SK-N-SH (cell line): ENCODE measurements around the gene COL15A1. TPM values are rescaled to one million over a fixed set of nuclear protein-coding genes. Genes with fewer than 3 reads are reported as not detected.

Experiments used
- CTCF ChIA-PET: fragments of 300-600, 350-600 bp; formaldehyde crosslinking; extraction: SDS; loops from one replicate; lab custom pipeline; 2021; lab: Yijun Ruan, JAX
- POLR2A ChIA-PET: fragments of 350-600 bp; sonication (Branson Sonifier 250); formaldehyde crosslinking; extraction: SDS; loops from one replicate; lab custom pipeline; 2020; ENCODE audit warnings: antibody characterized with exemption, inconsistent platforms; lab: Yijun Ruan, JAX
- DNase-seq: peaks from one replicate; pipeline ENCODE4 v3.0.0; 2012
- H2AFZ ChIP-seq: fragments of 200-600 bp; sonication (generic); 2 replicates; pipeline ENCODE4 v1.8.1; 2016; ENCODE audit warnings: antibody characterized with exemption, mild to moderate bottlenecking, low read depth
- H3F3A ChIP-seq: fragments of 200-600 bp; sonication (generic); replicated peaks from 2 replicates; pipeline ENCODE3; 2016; ENCODE audit warnings: antibody characterized with exemption, mild to moderate bottlenecking; ENCODE audit not compliant: insufficient read depth
- H3K27ac ChIP-seq, 2 experiments: fragments of 200-500 bp in 1 of 2; fragments of 200-600 bp in 1 of 2; sonication (Bioruptor generic) in 1 of 2; sonication (generic), shearing (Covaris generic) in 1 of 2; 2 replicates each; pipeline versions ENCODE4 v1.5.1 to v1.6.1; 2014 to 2016; ENCODE audit warnings: low read depth in 2 of 2, inconsistent platforms in 1 of 2, low read length in 1 of 2, mild to moderate bottlenecking in 1 of 2, mixed read lengths in 1 of 2
- H3K27me3 ChIP-seq: fragments of 200-600 bp; sonication (generic), shearing (Covaris generic); 2 replicates; pipeline ENCODE4 v1.6.1; 2016; ENCODE audit warnings: mixed run types; ENCODE audit not compliant: insufficient read depth
- H3K36me3 ChIP-seq, 2 experiments: fragments of 200-500 bp in 1 of 2; fragments of 200-600 bp in 1 of 2; sonication (Bioruptor generic) in 1 of 2; sonication (generic) in 1 of 2; replicated peaks in 1 of 2; 2 replicates each; pipeline versions ENCODE3 to v1.5.1; 2014 to 2016; ENCODE audit warnings: low read length in 1 of 2, mild to moderate bottlenecking in 1 of 2; ENCODE audit not compliant: insufficient read depth in 2 of 2, control insufficient read depth in 1 of 2
- H3K4me1 ChIP-seq, 2 experiments: fragments of 200-500 bp in 1 of 2; fragments of 200-600 bp in 1 of 2; sonication (Bioruptor generic) in 1 of 2; sonication (generic), shearing (Covaris generic) in 1 of 2; 2 replicates each; pipeline versions ENCODE4 v1.5.1 to v1.6.1; 2014 to 2016; ENCODE audit warnings: low read depth in 1 of 2, low read length in 1 of 2, mixed run types in 1 of 2; ENCODE audit not compliant: insufficient read depth in 2 of 2, control insufficient read depth in 1 of 2
- H3K4me2 ChIP-seq: fragments of 200-600 bp; sonication (generic), shearing (Covaris generic); 2 replicates; pipeline ENCODE4 v1.6.1; 2017; ENCODE audit warnings: mixed run types
- H3K4me3 ChIP-seq, 2 experiments: fragments of 200-500 bp in 1 of 2; fragments of 200-600 bp in 1 of 2; sonication (Bioruptor generic) in 1 of 2; sonication (generic), shearing (Covaris generic) in 1 of 2; 2 replicates each; pipeline versions ENCODE4 v1.5.1 to v1.8.1; 2014 to 2016; ENCODE audit warnings: low read depth in 2 of 2, inconsistent platforms in 1 of 2, low read length in 1 of 2, mild to moderate bottlenecking in 1 of 2, mixed read lengths in 1 of 2, moderate library complexity in 1 of 2
- H3K79me2 ChIP-seq: fragments of 200-600 bp; sonication (generic); 2 replicates; pipeline ENCODE4 v1.8.1; 2017; ENCODE audit warnings: mild to moderate bottlenecking; ENCODE audit not compliant: insufficient read depth
- H3K9ac ChIP-seq: fragments of 200-600 bp; sonication (generic); 2 replicates; pipeline ENCODE4 v1.6.1; 2017; ENCODE audit warnings: mixed run types
- H3K9me2 ChIP-seq: fragments of 200-600 bp; sonication (generic); 2 replicates; pipeline ENCODE4 v1.6.1; 2017; ENCODE audit warnings: mixed run types
- H3K9me3 ChIP-seq: fragments of 200-600 bp; sonication (generic); 2 replicates; pipeline ENCODE4 v1.6.1; 2017; ENCODE audit warnings: mixed run types, mild to moderate bottlenecking, moderate library complexity
- H4K20me1 ChIP-seq: fragments of 200-600 bp; sonication (generic); 2 replicates; pipeline ENCODE4 v1.6.1; 2017; ENCODE audit warnings: mild to moderate bottlenecking, mixed run types; ENCODE audit not compliant: insufficient read depth
- CHD2 ChIP-seq: fragments of 150-350 bp; IDR thresholded peaks from 2 replicates; pipeline ENCODE4 v1.6.1; 2018; ENCODE audit warnings: low read length; ENCODE audit not compliant: partially characterized antibody
- ELF1 ChIP-seq: IDR thresholded peaks from 2 replicates; pipeline ENCODE4 v1.4.0; 2012
- FOXJ3 ChIP-seq: sonication (generic); formaldehyde crosslinking; IDR thresholded peaks from 2 replicates; pipeline ENCODE4 v1.5.1; 2020; ENCODE audit warnings: mild to moderate bottlenecking, missing genetic modification reagents
- GABPA ChIP-seq: IDR thresholded peaks from 2 replicates; pipeline ENCODE4 v1.4.0; 2012; ENCODE audit warnings: low read depth, mild to moderate bottlenecking
- GATA2 ChIP-seq: sonication (generic); formaldehyde crosslinking; IDR thresholded peaks from 2 replicates; pipeline ENCODE4 v1.5.0; 2020; ENCODE audit warnings: mild to moderate bottlenecking, missing genetic modification reagents
- JUND ChIP-seq: IDR thresholded peaks from 2 replicates; pipeline ENCODE4 v1.4.0; 2012
- MAX ChIP-seq: IDR thresholded peaks from 2 replicates; pipeline ENCODE4 v1.4.0; 2012; ENCODE audit warnings: low read depth
- MEF2A ChIP-seq: IDR thresholded peaks from 2 replicates; pipeline ENCODE4 v1.4.0; 2012; ENCODE audit warnings: low read depth, borderline replicate concordance
- MXI1 ChIP-seq: IDR thresholded peaks from 2 replicates; pipeline ENCODE4 v1.6.1; 2012; ENCODE audit warnings: mild to moderate bottlenecking, low read depth, low read length, improper control_type of control experiment
- NFIC ChIP-seq: IDR thresholded peaks from 2 replicates; pipeline ENCODE4 v1.4.0; 2012; ENCODE audit warnings: borderline replicate concordance
- NRF1 ChIP-seq: IDR thresholded peaks from 2 replicates; pipeline ENCODE4 v1.6.1; 2012; ENCODE audit warnings: low read depth, mild to moderate bottlenecking, low read length
- POLR2AphosphoS5 ChIP-seq: IDR thresholded peaks from 2 replicates; pipeline ENCODE4 v1.6.1; 2012; ENCODE audit warnings: low read depth, low read length
- RXRA ChIP-seq: IDR thresholded peaks from 2 replicates; pipeline ENCODE4 v1.4.0; 2012; ENCODE audit warnings: low read depth, mild to moderate bottlenecking, borderline replicate concordance
- SIN3A ChIP-seq: IDR thresholded peaks from 2 replicates; pipeline ENCODE4 v1.6.1; 2012; ENCODE audit warnings: low read depth, mild to moderate bottlenecking, low read length, moderate library complexity, borderline replicate concordance
- SMC3 ChIP-seq: IDR thresholded peaks from 2 replicates; pipeline ENCODE4 v1.6.1; 2012; ENCODE audit warnings: low read depth, low read length, improper control_type of control experiment
- TAF1 ChIP-seq: IDR thresholded peaks from 2 replicates; pipeline ENCODE4 v1.6.1; 2012; ENCODE audit warnings: low read depth, mild to moderate bottlenecking, low read length, moderate library complexity, borderline replicate concordance
- TCF12 ChIP-seq: IDR thresholded peaks from 2 replicates; pipeline ENCODE4 v1.4.0; 2012
- TEAD4 ChIP-seq: IDR thresholded peaks from 2 replicates; pipeline ENCODE4 v1.4.0; 2012; ENCODE audit warnings: mild to moderate bottlenecking, borderline replicate concordance; ENCODE audit not compliant: insufficient read depth
- YY1 ChIP-seq: IDR thresholded peaks from 2 replicates; pipeline ENCODE4 v1.4.0; 2012; ENCODE audit warnings: low read depth, mild to moderate bottlenecking
- WGBS: methylation state at CpG from one replicate; pipeline ENCODE4 v1.1.6; 2017; ENCODE audit warnings: low lambda C conversion rate; 5-methylcytosine and 5-hydroxymethylcytosine counted together
- polyA plus RNA-seq, 3 experiments: library from polyadenylated mRNA; depleted of rRNA; stranded (reverse); fragments of >200 nt; gene quantifications; 2 replicates each; pipeline ENCODE4 v1.2.3, GENCODE V29; 2012
- TF ChIP-seq, protein P1 (sequence below): fragments of 150-350 bp; IDR thresholded peaks from 2 replicates; pipeline ENCODE4 v1.6.1; 2017; ENCODE audit warnings: antibody characterized with exemption, low read length, low read depth, borderline replicate concordance
- TF ChIP-seq, protein P2 (sequence below): IDR thresholded peaks from 2 replicates; pipeline ENCODE4 v1.4.0; 2012; ENCODE audit warnings: low read depth, borderline replicate concordance
- TF ChIP-seq, protein P3 (sequence below): IDR thresholded peaks from 2 replicates; pipeline ENCODE4 v1.6.1; 2012; ENCODE audit warnings: mild to moderate bottlenecking, low read depth, low read length, moderate library complexity
- TF ChIP-seq, protein P4 (sequence below): fragments of 200-600 bp; sonication (generic); IDR thresholded peaks from 2 replicates; pipeline ENCODE4 v1.6.1; 2017; ENCODE audit warnings: antibody characterized with exemption, mild to moderate bottlenecking, moderate library complexity

COL15A1 gene
- polyA plus RNA-seq, 1 of the 3 experiments (the other 2 are of a cell fraction), result 0.84 TPM

DNA sequence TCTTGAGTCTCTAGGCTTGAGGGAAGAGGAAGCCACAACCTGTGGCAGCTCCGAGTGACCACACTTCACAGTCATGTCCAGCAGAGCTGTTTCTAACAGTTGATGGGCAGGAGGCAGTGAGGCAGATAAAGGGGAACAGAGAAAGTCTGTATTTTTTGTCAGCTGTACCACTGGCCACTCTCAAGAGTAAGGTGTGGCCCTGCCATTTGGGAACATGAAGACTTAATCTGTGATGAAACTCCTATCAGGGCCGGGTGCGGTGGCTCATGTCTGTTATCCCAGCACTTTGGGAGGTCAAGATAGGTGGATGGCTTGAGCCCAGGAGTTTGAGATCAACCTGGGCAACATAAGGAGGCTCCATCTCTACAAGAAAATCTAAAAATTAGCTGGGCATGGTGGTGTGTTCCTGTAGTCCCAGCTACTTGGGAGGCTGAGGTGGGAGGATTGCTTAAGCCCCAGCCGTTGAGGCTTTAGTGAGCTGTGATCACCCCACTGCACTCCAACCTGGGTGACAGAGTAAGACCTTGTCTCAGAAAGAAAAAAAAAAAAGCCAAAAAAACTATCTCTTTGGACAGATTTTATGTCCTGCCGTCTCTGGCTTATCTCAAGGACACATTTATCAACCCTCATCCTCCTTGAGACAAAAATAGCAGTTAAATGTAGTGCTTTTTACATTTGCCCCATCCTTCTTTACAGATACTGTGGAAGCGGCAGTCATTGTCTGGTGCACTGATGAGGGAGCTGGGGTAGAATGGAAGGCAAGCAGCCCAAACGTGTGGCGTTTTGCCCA lies 11.9 kb upstream of the COL15A1 start:
- no peaks in the 10 kb centered on the region for H3K9me2 ChIP-seq
- no peak overlapping the region for H3K27ac ChIP-seq
- H4K20me1 ChIP-seq, result no peaks in the 10 kb centered on the region
- H3K79me2 ChIP-seq, result no peaks in the 10 kb centered on the region
- ChIA-PET CTCF (no interaction called here), POLR2A (no interaction called here)
- no peaks in the 10 kb centered on the region; the same call in 1 of the 2 replicates for H3K27me3 ChIP-seq
- DNase-seq, result no peak
- no peak overlapping the region for H2AFZ ChIP-seq
- H3K9ac ChIP-seq, result no peak overlapping the region
- H3K4me1 ChIP-seq, result peaks cover 0 to 13% of the 10 kb centered on the region in 2 experiments; a peak in 1 of 4 replicates
- no peak overlapping the region for H3K4me3 ChIP-seq
- no peaks in the 10 kb centered on the region for H3K36me3 ChIP-seq
- peaks cover 6% of the 10 kb centered on the region for H3F3A ChIP-seq
- TF ChIP-seq GATA2 (no peak), POLR2AphosphoS5 (no peak), TAF1 (no peak), JUND (no peak), SMC3 (no peak), MXI1 (no peak), NFIC (no peak), MAX (no peak), RXRA (no peak), TEAD4 (no peak), YY1 (no peak), TCF12 (no peak), CHD2 (no peak), FOXJ3 (no peak)
- TF ChIP-seq, protein P1, sequence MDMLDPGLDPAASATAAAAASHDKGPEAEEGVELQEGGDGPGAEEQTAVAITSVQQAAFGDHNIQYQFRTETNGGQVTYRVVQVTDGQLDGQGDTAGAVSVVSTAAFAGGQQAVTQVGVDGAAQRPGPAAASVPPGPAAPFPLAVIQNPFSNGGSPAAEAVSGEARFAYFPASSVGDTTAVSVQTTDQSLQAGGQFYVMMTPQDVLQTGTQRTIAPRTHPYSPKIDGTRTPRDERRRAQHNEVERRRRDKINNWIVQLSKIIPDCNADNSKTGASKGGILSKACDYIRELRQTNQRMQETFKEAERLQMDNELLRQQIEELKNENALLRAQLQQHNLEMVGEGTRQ, result no peak
- H3K4me2 ChIP-seq, result no peak overlapping the region
- WGBS, result 74% methylated on average over 8 of the region's 8 CpGs
- no peaks in the 10 kb centered on the region for H3K9me3 ChIP-seq

DNA sequence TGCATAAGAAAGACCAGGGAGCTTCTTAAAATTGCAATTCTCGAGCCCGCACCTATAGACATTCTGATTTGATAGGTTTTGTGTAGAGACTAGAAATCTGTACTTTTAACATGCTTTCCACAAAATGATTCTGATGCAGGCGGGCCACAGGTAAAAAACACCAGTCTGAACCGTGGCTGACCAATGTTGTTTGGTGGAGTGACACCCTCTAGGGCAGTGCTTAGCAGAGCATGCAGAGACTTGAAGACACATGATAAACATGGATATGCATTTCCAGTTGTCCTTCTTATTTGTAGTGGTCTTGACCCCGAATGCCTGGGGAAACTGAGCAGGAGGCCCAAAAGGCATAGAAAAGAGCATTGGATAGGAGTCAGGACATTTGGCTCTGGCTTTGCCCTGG lies 10.5 kb upstream of the COL15A1 start:
- H3K79me2 ChIP-seq, result no peaks in the 10 kb centered on the region
- no peaks in the 10 kb centered on the region; the same call in 1 of the 2 replicates for H3K27me3 ChIP-seq
- no peak overlapping the region for H3K27ac ChIP-seq
- DNase-seq, result no peak
- CTCF ChIA-PET, result no interaction called here
- H2AFZ ChIP-seq, result no peak overlapping the region
- H3K4me3 ChIP-seq, result no peak overlapping the region
- H3K9me2 ChIP-seq, result no peaks in the 10 kb centered on the region
- peaks cover 6% of the 10 kb centered on the region for H3F3A ChIP-seq
- H3K9me3 ChIP-seq, result no peaks in the 10 kb centered on the region
- peaks cover 0 to 13% of the 10 kb centered on the region in 2 experiments; a peak in 1 of 4 replicates for H3K4me1 ChIP-seq
- WGBS, result 68% methylated on average over 5 of the region's 5 CpGs
- no peak overlapping the region for H3K4me2 ChIP-seq
- no peaks in the 10 kb centered on the region for H3K36me3 ChIP-seq
- POLR2A ChIA-PET, result no interaction called here
- H3K9ac ChIP-seq, result no peak overlapping the region
- H4K20me1 ChIP-seq, result no peaks in the 10 kb centered on the region
- TF ChIP-seq, protein P2, sequence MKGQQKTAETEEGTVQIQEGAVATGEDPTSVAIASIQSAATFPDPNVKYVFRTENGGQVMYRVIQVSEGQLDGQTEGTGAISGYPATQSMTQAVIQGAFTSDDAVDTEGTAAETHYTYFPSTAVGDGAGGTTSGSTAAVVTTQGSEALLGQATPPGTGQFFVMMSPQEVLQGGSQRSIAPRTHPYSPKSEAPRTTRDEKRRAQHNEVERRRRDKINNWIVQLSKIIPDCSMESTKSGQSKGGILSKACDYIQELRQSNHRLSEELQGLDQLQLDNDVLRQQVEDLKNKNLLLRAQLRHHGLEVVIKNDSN, result no peak
- TF ChIP-seq MXI1, result no peak
- TF ChIP-seq SIN3A, result no peak
- TF ChIP-seq, protein P3, sequence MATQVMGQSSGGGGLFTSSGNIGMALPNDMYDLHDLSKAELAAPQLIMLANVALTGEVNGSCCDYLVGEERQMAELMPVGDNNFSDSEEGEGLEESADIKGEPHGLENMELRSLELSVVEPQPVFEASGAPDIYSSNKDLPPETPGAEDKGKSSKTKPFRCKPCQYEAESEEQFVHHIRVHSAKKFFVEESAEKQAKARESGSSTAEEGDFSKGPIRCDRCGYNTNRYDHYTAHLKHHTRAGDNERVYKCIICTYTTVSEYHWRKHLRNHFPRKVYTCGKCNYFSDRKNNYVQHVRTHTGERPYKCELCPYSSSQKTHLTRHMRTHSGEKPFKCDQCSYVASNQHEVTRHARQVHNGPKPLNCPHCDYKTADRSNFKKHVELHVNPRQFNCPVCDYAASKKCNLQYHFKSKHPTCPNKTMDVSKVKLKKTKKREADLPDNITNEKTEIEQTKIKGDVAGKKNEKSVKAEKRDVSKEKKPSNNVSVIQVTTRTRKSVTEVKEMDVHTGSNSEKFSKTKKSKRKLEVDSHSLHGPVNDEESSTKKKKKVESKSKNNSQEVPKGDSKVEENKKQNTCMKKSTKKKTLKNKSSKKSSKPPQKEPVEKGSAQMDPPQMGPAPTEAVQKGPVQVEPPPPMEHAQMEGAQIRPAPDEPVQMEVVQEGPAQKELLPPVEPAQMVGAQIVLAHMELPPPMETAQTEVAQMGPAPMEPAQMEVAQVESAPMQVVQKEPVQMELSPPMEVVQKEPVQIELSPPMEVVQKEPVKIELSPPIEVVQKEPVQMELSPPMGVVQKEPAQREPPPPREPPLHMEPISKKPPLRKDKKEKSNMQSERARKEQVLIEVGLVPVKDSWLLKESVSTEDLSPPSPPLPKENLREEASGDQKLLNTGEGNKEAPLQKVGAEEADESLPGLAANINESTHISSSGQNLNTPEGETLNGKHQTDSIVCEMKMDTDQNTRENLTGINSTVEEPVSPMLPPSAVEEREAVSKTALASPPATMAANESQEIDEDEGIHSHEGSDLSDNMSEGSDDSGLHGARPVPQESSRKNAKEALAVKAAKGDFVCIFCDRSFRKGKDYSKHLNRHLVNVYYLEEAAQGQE, result no peak
- TF ChIP-seq, protein P4, sequence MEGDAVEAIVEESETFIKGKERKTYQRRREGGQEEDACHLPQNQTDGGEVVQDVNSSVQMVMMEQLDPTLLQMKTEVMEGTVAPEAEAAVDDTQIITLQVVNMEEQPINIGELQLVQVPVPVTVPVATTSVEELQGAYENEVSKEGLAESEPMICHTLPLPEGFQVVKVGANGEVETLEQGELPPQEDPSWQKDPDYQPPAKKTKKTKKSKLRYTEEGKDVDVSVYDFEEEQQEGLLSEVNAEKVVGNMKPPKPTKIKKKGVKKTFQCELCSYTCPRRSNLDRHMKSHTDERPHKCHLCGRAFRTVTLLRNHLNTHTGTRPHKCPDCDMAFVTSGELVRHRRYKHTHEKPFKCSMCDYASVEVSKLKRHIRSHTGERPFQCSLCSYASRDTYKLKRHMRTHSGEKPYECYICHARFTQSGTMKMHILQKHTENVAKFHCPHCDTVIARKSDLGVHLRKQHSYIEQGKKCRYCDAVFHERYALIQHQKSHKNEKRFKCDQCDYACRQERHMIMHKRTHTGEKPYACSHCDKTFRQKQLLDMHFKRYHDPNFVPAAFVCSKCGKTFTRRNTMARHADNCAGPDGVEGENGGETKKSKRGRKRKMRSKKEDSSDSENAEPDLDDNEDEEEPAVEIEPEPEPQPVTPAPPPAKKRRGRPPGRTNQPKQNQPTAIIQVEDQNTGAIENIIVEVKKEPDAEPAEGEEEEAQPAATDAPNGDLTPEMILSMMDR, result no peak
- no peak for TF ChIP-seq MEF2A
- no peak for TF ChIP-seq ELF1
- no peak for TF ChIP-seq CHD2
- no peak for TF ChIP-seq NRF1
- TF ChIP-seq GABPA, result no peak
